ENCODE data around the gene HUNK.

HUNK gene

DNA sequence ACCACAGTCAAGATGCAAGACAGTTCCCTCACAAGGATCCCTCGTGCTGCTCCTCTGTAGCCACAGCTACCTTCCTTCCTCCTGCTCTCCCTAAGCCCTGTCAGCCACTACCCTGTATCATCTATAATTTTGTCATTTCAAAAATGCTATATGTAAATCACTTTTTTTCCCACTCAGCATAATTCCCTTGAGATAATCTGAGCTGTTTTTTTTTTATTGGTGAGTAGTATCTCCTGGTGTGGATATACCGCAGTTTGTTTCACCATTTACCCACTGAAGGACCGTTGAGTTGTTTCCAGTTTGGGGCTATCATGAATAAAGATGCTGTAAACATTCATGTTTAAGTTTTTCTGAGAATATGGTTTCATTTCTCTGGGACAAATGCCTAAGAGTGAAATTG is 88.2 kb downstream of the HUNK start:
- no peak for DNase-seq (ENCODE audit: low spot score)

DNA sequence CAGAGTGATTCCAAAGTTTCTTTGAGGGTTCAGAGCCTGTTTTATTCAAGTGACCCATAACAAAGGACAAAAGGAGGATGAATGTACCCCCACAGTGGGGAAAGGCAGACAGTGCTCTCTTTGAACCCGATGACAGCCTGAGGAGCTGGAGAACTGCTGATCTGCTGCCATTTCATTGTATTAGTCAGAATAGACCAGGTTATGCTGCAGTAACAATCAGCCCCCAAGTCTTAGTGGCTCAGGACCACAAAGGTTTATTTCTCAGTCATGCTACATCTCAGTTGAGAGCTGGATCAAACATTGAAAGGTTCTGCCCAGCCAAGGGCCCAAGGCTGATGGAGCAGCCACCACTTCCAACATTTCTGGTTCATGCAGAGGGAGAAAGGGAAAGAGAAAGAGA is 88.9 kb downstream of the HUNK start:
- no peak for DNase-seq (ENCODE audit: low spot score)

DNA sequence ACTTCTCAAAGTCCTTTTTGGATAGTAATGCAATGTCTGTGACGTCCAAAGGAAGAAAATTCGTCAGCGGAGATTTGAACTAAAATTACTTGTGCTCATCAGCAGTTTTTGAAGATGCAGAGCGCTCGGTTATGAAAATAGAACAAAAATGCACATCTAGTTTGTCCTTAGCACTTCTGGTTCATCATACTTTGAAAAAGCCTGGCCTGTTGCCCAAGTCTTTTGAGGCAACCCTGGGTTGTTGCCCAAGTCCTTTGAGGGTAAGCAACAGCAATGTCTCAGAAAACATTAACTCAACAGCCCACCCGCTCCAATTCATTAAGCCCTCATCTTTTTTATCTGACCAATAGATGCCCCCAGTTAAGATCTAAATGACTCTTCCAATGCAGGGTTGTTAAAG is 91.9 kb downstream of the HUNK start:
- no peak for DNase-seq (ENCODE audit: low spot score)

DNA sequence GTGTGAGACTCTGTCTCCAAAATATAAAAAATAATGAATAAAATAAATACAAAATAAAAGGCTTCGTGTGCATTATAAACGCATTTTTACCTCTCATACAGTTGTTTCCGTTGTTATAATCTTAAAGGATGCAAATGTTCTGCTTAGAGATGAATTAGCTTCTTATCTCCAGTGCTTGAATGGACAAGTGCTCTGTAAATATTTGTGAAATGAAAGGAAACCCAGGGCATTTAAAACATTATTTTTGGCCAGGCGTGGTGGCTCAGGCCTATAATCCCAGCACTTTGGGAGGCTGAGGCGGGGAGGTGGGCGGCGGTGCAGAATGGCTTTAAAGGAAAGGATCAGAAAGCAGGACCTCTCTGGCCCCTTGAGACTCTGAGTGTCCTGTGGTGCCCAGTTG is 94.5 kb downstream of the HUNK start:
- DNase-seq (ENCODE audit: low spot score): no peak

DNA sequence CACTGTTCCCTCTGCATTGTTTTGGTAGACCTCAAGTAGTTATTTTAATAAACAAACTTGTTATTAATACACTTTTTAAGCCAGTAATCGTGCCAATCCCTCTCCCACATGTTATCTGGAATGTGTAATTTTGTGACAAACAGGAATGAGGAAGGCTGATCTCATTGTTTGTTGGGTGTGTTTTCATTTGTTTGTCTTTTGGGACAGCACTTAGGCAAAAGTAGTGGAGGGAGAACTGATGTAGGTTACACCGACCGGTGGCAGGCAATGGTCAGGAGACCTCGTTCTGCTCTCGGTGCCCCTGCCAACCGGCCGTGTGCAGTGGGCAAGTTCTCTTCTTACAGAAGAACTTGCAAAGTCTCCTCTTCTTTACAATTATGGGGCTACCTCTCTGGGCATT is 99.8 kb downstream of the HUNK start:
- no peak for DNase-seq (ENCODE audit: low spot score)

DNA sequence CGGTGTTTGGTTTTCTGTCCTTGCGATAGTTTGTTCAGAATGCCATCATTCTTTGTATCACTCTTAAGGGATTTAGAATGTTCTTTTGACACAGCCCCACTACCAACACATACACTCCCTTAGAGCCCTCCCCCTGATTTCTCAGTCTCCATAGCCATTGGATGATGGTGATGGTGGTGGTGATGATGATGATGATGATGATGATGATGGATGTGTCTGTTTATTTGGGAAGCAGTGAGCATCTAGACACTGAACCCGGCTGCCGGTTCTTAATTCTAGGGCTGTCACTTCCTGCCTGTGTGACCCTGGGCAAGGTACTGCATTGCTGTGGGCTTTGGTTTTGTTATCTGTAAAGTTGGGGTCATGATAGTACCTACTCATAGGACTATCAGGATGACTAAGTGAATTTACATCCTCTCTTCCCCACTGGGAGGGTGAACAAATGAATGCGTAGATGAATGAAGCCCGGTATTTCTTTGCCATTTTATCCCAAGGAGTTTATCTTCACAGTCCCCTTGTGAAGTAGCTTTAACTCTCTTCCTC is 100.7 kb downstream of the HUNK start:
- no peak for DNase-seq (ENCODE audit: low spot score)

DNA sequence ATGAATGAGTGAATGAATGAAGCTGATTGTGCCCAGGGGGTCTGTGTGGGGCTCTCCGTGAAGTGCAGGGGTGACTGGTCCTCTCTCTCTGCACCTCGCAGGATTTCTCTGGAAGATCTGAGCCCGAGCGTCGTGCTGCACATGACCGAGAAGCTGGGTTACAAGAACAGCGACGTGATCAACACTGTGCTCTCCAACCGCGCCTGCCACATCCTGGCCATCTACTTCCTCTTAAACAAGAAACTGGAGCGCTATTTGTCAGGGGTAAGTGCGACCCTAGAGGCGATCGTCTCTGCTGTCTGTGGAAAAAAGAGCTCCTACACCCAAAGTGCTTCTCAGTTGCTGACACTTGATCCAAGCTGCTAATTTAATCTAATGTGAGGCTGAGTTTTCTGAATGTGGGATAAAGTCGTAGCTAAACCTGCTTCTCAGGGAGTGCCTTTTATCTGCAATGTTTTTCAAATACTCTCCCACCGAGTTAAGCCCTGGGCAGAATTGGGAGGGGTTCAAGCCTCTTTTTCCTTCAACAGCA is 101.7 kb downstream of the HUNK start:
- no peak for DNase-seq (ENCODE audit: low spot score)

DNA sequence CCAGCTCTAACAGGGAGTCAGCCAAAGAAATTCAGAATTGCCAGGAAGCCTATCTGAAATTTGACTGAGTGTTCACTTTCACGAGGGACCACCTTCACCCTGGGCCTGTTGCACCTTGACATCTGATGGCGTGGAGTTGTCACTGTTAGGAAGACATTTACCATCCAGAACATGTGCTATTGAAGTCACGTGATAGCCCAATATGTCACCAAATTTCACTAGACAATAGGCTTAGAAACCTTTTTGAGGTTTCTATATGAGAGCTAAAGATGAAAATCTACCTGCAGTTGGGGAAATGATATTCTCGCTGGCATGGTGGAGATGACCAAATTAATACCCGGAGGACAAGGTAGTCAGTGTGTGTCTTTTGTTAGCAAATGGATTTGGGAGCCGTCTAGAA is 102.7 kb downstream of the HUNK start:
- DNase-seq (ENCODE audit: low spot score): no peak

DNA sequence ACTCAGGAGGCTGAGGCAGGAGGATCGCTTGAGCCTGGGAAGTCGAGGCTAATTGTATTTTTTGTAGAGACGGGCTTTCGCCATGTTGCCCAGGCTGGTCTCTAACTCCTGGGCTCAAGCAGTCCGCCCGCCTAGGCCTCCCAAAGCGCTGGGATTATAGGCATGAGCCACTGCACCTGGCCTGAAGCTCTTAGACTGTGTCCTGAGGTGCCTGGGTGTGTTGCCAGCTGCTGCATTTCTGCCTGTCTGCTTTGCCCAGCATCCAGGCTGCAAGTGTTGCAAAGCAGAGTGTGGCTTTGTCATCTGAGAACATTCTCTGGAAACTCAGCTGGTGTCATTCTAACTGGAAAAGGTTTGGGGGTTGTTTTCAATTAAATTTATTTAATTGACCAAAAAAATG is 105.0 kb downstream of the HUNK start:
- DNase-seq (ENCODE audit: low spot score): no peak

DNA sequence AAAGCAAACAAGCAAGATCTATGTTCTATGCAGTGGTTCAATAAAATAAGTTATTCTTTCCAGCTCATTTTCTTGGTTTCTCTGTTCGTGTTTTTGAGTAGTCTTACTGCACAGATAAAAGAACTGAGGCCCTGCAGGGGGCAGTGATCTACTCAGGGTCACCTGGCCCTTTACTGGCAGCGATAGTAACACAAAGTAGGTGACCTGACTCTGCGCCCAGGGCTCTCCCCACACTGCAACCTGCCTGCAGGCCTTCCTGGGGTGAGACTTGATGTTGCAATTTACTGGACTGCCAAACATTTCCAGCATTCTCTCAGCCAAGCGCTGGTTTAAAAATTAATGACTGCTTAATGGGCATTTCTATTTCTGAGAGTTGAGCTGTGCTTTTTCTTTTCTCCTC is 110.3 kb downstream of the HUNK start:
- DNase-seq (ENCODE audit: low spot score): no peak

DNA sequence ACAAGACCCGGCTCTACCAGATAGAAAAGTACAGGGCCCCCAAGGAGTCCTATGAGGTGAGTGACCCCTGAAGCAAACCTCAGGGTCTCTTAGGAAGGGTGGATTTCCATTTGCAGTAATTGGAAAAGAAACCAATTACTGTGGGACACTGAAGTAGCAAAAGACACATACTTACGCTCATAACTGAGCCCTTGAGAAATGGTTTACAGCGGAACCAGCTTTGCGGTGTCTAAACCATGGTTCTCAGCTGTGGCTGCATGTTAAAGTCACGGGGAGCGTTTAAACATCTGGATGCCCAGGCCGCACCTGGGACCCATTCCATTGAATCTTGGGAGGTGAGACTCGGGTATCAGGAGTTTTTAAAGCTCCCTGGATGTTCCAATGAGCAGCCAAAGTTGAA is 110.7 kb downstream of the HUNK start:
- no peak for DNase-seq (ENCODE audit: low spot score)

DNA sequence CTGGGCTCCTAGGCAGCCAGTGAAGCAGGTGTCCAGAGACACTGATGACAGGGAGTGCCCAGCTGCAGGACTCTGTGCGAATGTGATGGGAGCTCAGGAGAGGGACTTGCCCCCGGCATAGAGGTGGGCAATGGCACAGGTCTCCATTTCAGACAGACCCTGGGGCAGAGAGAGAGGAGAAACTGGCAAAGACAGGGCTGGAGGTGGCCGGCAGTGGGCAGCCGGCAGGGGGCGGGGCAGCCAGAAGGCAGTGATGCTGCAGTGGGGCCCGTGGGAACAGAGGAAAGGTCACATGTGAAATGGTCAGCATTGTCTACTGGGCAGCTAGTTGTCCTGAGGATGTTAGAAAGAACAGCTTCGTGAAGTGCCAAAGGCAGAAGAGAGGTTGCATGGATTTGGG is 112.6 kb downstream of the HUNK start:
- no peak for DNase-seq (ENCODE audit: low spot score)

DNA sequence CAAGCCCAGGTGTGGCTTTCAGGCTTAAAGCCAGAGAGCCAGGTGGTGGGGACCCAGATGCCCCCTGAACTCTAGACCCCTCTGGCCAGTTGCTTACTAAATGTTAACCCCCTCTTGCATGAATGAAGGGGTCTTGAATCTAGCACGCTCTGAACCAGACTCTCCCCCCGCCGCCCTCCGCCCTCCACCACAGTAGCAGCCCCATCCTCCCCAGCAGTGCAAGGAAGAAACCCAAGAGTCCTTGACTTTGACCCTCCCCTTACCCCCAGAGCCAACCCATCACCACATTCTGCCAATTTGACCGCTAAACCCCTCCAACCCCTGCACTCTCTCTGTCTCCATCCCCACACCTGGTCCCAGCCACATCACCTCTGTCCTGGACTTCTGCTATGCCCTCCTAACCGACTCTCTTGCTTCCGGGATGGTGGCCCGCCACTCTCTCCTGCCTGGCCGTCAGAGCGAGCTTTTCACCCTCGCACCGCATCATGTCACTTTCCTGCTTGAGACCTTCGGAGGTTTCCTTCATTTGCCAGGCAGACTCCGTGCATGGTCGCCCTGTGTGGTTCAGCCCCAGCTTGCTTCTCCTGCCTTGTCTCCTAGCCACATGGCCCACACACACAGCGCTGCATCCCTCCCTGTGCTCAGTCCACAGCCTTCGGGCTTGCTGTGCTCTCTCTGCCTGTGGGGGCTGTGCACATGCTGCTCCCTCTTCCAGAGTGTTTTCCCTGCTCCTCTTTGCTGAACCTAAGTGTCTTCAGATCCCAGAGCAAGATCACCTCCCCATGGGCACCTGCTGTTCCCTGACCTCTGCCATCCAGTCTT is 113.4 kb downstream of the HUNK start:
- DNase-seq (ENCODE audit: low spot score): no peak

DNA sequence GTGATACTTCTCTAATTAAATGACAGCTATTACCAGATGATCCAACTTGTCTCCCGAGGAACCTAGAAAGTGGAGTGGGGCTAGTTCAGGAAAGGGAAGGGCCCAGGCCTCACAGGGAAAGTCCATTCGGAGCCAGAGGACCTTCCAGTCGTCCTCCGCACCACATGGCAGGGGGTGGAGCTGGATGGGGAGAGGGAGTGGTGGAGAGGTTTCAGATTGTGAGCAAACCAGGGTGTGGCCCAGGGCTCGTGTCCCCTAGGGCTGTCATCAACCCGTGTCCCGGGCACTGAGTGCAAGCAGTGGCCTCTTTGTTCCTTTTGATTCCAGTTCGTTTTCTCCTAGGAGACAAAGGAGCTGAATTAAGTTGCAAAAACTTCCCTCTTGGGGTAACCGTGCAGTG is 114.9 kb downstream of the HUNK start:
- no peak for DNase-seq (ENCODE audit: low spot score)

DNA sequence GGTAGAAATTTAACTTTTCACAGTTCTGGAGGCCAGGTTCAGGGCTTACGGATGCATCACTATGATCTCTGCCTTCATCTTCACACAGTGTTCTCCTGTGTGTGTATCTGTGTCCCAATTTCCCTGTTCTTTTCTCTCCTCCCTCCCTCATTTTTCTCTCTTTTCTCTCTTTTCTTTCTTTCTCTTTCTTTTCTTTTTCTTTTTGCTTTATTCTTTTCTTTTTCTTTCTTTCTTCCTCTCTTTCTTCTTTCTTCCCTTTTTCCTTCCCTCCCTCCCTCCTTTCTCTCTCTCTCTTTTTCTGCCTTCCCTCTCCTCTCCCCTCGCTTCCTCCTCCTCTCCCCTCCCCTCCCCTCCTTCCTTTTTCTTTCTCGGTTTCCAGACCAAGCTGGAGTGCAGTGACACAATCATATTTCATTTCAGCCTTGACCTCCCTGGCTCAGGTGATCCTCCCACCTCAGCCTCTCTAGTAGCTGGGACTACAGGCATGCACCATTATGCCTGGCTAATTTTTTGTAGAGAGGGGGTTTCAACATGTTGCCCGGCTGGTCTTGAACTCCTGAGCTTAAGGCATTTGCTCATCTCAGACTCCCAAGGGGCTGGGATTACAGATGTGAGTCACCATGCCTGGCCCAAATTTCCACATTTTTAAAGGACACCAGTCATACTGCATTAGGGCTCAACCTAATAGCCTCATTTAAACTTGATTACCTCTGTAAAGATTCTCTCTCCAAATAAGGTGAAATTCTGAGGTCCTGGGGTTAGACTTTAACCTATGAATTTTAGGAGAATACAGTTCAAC is 115.9 kb downstream of the HUNK start:
- no peak for DNase-seq (ENCODE audit: low spot score)

DNA sequence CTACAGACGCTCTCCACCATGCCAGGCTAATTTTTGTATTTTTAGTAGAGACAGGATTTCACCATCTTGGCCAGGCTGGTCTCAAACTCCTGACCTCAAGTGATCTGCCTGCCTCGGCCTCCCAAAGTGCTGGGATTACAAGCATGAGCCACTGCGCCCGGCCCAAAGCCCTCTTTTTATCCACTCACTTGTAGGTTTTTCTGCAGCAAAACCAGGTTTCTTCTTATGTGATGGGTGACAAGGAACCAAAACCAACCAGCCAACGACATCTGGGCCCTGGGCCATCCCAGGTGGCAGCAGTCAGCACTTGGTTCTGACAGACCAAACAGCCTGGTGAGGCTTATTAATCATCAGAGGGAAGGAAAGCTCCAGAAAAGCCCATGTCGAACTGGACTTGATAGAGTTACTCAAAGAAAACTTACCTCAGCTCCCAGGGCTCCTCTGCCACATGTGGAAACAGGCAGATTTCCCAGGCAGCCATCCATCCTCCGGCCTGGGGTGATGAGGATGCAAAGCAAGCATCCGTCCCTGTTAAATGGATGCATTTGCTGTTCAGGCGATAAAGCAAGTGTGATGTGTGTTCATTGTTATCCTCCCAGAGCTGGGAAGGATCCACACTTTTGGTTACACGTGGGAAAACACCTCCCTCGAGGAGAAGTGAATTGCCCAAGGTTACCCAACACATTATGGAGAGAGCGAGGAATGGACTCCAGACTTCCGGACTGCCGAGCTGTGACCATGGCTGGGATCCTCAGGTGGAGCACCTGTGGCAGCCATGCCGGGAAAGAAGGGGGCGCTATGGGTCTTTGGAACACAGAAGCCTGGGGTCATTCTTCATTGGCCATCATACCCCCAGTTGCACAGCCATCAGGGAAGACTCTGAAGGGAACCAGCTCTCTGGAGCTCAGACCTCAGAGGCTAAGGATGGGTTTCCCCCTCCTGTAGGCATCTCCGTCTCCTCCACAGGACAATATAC is 118.8 kb downstream of the HUNK start:
- no peak for DNase-seq (ENCODE audit: low spot score)

DNA sequence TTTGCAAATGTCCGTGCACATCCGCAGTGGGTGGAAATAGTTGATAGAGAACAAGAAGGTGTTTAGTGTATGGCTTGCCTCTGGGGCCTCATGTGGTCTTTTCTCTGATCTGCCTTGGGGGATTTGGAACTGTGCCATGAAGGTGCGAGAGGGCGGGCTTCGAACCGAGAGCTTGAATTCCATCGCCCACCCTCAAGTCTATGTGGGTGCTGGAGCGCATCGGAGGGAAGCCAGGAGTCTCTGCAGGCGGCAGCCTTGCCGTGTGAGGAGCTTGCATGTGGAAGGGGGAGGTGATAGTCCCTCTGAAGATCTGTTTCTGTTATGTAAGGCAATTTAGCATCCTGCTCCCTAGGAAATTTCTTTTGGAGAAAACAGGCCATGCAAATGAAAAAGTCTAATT is 119.6 kb downstream of the HUNK start:
- no peak for DNase-seq (ENCODE audit: low spot score)

DNA sequence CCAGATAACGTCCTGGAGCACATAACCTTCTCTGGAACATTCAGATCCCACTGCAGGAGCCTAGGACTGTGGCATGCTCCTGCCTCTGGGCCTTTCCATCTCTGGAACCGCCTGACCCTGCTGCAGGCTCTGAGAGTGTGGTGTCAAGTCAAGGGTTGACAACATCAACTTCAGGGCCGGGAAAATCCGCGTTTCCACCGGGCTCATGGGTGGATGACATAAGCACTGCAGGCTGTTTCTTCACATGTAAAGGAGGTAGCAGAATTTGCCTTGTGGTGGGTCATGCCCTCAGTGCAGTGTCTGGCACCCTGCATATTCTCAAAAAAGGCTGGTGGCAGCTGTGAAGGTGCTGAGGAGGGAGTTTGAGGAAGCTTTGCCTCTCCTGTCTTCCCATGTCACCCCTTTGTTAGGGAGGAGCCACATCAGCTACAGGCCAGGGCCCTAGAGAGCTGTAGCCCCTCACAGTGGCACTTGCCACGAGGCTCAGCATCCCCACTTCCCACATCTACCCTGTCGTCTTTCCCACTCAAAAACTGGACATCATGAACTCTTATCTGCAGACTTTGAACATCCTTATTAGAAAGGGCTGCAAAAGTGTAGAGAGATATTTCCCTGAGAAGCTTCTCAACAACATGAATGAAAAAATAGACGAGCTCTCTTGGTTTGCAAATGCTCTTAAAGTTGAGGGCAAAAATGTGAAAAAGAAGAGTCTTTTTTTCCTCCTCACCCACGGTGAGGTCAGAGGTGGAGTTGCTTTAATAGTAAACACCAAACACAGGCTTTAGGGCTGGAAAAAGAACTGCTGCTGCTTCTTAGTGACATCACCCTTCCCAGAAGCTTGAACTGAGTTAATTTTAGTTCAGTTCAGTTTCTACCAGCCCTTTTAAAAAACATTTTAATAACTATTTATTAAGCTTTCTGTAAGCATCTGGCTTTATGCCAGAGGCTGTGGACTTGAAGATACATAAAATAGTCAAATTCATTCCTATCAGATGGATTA is 121.3 kb downstream of the HUNK start:
- no peak for DNase-seq (ENCODE audit: low spot score)

DNA sequence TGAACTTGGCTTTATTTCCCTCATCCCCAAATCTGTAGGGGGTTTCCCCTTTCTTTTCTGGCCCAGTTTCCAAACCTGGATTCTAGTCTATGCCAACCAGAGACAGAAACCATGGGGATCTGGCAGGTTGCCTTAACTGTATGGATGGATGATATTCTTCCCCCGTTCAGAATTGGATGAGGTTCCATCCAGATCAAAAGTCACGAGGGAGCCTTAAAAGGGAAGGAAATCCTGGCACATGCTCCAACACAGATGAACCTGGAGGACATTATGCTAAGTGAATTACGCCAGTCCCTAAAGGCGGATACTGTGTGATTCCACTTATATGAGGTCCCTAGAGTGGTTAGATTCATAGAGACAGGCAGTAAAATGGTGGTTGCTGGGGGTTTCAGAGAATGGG is 124.4 kb downstream of the HUNK start:
- no peak for DNase-seq (ENCODE audit: low spot score)

DNA sequence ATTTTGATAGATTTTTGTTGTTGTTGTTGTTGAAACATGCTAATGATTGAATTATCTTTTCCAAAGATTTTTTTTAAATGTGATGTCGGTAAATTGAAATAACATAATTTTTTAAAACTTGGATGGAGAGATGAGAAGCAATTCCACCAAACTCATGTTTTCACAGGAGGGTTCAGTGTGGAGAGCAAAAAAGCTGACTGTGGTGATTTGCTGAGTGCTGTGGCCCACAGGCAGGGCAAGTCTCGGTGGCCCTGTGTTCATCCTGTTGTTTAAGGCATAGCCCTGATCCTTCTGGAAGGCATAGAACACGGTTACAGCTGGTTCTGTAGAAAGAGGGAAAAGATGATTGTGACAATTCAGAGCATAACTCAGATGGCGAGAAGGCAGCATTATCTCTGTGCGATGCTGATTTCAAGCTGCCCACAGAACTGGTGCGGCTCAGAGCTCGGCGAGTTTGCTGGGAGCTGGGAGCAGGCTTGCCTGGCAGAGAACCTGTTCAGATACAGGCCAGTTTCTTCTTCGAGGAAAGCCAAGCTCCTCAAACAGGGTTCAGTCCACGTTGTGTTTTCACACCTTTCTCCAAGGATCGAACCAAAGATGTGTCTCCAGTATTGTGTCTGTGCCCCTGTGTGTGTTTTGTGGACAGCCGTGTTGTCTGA is 127.1 kb downstream of the HUNK start:
- no peak for DNase-seq (ENCODE audit: low spot score)
